Smooth muscle cell of trachea (primary cell): ENCODE measurements around the gene OLIG1. TPM values are rescaled to one million over a fixed set of nuclear protein-coding genes. Genes with fewer than 3 reads are reported as not detected.

Experiments
- total RNA-seq: library from RNA; depleted of rRNA; stranded (reverse); fragments of >200 nt; gene quantifications from 2 replicates; pipeline ENCODE4 v1.2.1, GENCODE V29; 2014

The OLIG1 gene, protein sequence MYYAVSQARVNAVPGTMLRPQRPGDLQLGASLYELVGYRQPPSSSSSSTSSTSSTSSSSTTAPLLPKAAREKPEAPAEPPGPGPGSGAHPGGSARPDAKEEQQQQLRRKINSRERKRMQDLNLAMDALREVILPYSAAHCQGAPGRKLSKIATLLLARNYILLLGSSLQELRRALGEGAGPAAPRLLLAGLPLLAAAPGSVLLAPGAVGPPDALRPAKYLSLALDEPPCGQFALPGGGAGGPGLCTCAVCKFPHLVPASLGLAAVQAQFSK
- total RNA-seq, result not detected in 2 replicates

DNA sequence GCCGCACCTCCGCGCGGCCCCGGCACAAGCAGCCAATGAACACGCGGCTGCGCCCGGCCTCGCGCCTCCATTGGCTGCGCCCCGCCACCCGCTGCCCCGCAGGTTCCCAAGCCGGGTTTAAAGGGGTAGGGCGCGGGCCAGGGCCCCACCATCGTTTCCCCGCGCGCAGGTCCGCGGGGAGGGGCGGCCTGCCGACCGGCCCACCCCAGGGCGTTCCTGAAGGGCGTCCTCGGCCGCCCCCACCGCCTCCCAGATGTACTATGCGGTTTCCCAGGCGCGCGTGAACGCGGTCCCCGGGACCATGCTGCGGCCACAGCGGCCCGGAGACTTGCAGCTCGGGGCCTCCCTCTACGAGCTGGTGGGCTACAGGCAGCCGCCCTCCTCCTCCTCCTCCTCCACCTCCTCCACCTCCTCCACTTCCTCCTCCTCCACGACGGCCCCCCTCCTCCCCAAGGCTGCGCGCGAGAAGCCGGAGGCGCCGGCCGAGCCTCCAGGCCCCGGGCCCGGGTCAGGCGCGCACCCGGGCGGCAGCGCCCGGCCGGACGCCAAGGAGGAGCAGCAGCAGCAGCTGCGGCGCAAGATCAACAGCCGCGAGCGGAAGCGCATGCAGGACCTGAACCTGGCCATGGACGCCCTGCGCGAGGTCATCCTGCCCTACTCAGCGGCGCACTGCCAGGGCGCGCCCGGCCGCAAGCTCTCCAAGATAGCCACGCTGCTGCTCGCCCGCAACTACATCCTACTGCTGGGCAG is at the start of gene OLIG1:
TSS of gene OLIG1 (plus strand) at position 148 of the 750 bp plus-strand sequence. CDS start at position 254, 106 bp downstream.

DNA sequence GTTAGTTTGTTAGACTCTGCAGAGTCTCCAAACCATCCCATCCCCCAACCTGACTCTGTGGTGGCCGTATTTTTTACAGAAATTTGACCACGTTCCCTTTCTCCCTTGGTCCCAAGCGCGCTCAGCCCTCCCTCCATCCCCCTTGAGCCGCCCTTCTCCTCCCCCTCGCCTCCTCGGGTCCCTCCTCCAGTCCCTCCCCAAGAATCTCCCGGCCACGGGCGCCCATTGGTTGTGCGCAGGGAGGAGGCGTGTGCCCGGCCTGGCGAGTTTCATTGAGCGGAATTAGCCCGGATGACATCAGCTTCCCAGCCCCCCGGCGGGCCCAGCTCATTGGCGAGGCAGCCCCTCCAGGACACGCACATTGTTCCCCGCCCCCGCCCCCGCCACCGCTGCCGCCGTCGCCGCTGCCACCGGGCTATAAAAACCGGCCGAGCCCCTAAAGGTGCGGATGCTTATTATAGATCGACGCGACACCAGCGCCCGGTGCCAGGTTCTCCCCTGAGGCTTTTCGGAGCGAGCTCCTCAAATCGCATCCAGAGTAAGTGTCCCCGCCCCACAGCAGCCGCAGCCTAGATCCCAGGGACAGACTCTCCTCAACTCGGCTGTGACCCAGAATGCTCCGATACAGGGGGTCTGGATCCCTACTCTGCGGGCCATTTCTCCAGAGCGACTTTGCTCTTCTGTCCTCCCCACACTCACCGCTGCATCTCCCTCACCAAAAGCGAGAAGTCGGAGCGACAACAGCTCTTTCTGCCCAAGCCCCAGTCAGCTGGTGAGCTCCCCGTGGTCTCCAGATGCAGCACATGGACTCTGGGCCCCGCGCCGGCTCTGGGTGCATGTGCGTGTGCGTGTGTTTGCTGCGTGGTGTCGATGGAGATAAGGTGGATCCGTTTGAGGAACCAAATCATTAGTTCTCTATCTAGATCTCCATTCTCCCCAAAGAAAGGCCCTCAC is 44.2 kb upstream of the OLIG1 start, which contains the start of gene OLIG2:
TSS of gene OLIG2 (plus strand) at position 447 of the 954 bp plus-strand sequence. CDS start 928 bp downstream, outside the sequence.

Other genes starting within 250 kb of the OLIG1 start
- gene OLIG2, start 44.2 kb upstream of the OLIG1 start, total RNA-seq, result not detected in 2 replicates
- gene IFNAR2, start 159.8 kb downstream of the OLIG1 start, total RNA-seq, result 2.5 and 5.8 TPM in 2 replicates
- 55.6 and 60.4 TPM in 2 replicates for gene IL10RB, start 196.2 kb downstream of the OLIG1 start, total RNA-seq